GM23248 (cell line): Measurements from ENCODE around the gene TMEM201. TPM values are rescaled to one million over a fixed set of nuclear protein-coding genes. Genes with fewer than 3 reads are reported as not detected.

Experiments
- DNase-seq: peaks from one replicate; pipeline ENCODE4 v3.0.0-alpha.2; 2015
- H2AFZ ChIP-seq: fragments of 200-600 bp; sonication (generic); 2 replicates; pipeline ENCODE4 v1.6.1; 2016; ENCODE audit warnings: antibody characterized with exemption
- H3F3A ChIP-seq: fragments of 200-600 bp; sonication (generic); 2 replicates; pipeline ENCODE4 v1.6.1; 2016; ENCODE audit warnings: mild to moderate bottlenecking, antibody characterized with exemption, mixed run types; ENCODE audit not compliant: insufficient read depth
- H3K27ac ChIP-seq: fragments of 200-600 bp; sonication (generic); 2 replicates; pipeline ENCODE4 v1.5.1; 2016; ENCODE audit warnings: mild to moderate bottlenecking
- H3K27me3 ChIP-seq: fragments of 200-600 bp; sonication (generic); replicated peaks from 2 replicates; pipeline ENCODE4 v1.6.1; 2016; ENCODE audit warnings: mild to moderate bottlenecking; ENCODE audit not compliant: insufficient read depth
- H3K36me3 ChIP-seq: fragments of 200-600 bp; sonication (generic); 2 replicates; pipeline ENCODE4 v1.6.1; 2016; ENCODE audit warnings: low read depth, mild to moderate bottlenecking
- H3K4me1 ChIP-seq: fragments of 200-600 bp; sonication (generic); 2 replicates; pipeline ENCODE4 v1.6.1; 2016; ENCODE audit warnings: mild to moderate bottlenecking; ENCODE audit not compliant: insufficient read depth
- H3K4me2 ChIP-seq: fragments of 200-600 bp; sonication (generic); one replicate; pipeline ENCODE4 v1.6.1; 2016; ENCODE audit warnings: mild to moderate bottlenecking; ENCODE audit not compliant: unreplicated experiment
- H3K4me3 ChIP-seq: fragments of 200-600 bp; sonication (generic); 2 replicates; pipeline ENCODE4 v1.5.1; 2016; ENCODE audit warnings: mild to moderate bottlenecking
- H3K79me2 ChIP-seq: fragments of 200-600 bp; sonication (generic); 2 replicates; pipeline ENCODE4 v1.6.1; 2016; ENCODE audit warnings: mild to moderate bottlenecking; ENCODE audit not compliant: insufficient read depth
- H3K9ac ChIP-seq: fragments of 200-600 bp; sonication (generic); 2 replicates; pipeline ENCODE4 v1.6.1; 2016; ENCODE audit warnings: mild to moderate bottlenecking
- H3K9me2 ChIP-seq: fragments of 200-600 bp; sonication (generic); 2 replicates; pipeline ENCODE4 v1.6.1; 2016; ENCODE audit warnings: mixed run types, mild to moderate bottlenecking, moderate library complexity; ENCODE audit not compliant: insufficient read depth
- H3K9me3 ChIP-seq: fragments of 200-600 bp; sonication (generic); one replicate; pipeline ENCODE4 v1.6.1; 2017; ENCODE audit warnings: low read depth
- H4K20me1 ChIP-seq: fragments of 200-600 bp; sonication (generic); 2 replicates; pipeline ENCODE4 v1.6.0; 2016; ENCODE audit not compliant: insufficient read depth
- EZH2 ChIP-seq: fragments of 200-600 bp; sonication (generic); IDR thresholded peaks from 2 replicates; pipeline ENCODE4 v1.6.1; 2018; ENCODE audit warnings: antibody characterized with exemption, mild to moderate bottlenecking; ENCODE audit not compliant: insufficient read depth, poor library complexity, severe bottlenecking
- EZH2phosphoT487 ChIP-seq: fragments of 200-600 bp; sonication (generic); IDR thresholded peaks from 2 replicates; pipeline ENCODE4 v1.6.1; 2018; ENCODE audit warnings: antibody characterized with exemption, moderate library complexity, mild to moderate bottlenecking, low read depth; ENCODE audit not compliant: insufficient read depth
- WGBS, 2 experiments: methylation state at CpG; one replicate each; pipeline ENCODE4 v1.1.6; 2015 to 2017; ENCODE audit warnings: low lambda C conversion rate in 2 of 2, low coverage in 1 of 2; ENCODE audit errors: missing lambda C conversion rate in 2 of 2; 5-methylcytosine and 5-hydroxymethylcytosine counted together
- in situ Hi-C: fragments of 300-500 bp; cut with MboI; formaldehyde crosslinking; loops from 2 replicates; pipeline ENCODE4 v1.15.0; 2020
- polyA plus RNA-seq: library from polyadenylated mRNA; unstranded; fragments of >200 nt; fragmentation: Nextera tagmentation; extraction: Ambion mirVana; gene quantifications from 2 replicates; pipeline ENCODE4 v1.2.1, GENCODE V29; 2016
- total RNA-seq: library from RNA; depleted of rRNA; stranded (reverse); fragments of >200 nt; shearing (Covaris generic); gene quantifications from 2 replicates; pipeline ENCODE4 v1.2.3, GENCODE V29; 2014

Gene TMEM201
- total and polyA plus RNA-seq, 2 experiments from 2014 or later: 5.7 to 6.7 TPM

DNA sequence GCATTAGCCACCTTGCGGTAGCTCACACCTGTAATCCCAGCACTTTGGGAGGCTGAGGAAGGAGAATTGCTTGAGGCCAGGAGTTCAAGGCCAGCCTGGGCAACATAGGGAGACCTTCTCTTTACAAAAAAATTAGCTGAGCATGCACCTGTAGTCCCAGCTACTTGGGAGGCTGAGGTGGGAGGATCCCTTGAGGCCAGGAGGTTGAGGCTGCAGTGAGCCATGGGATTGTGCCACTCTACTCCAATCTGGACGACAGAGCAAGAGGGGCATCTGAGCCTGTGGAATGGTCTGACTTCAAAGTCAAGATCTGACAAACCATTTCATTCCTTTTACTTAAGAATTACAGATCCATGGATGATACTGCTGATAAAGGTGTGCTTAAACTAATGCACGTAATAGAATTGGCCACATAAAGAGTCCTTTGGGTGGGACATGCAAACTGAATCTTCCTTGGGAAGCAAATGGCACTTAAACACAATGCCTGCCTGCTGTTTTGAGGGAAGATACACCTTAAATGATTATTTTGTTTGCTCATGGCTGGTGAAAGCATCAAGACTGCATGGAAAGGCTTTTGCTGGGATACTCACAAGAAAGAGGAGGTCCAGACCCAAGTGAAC lies 2.5 kb upstream of the TMEM201 start:
- Histone ChIP-seq H3K9ac (no peak overlapping the region), H3F3A (no peaks in the 10 kb centered on the region), H3K4me1 (no peaks in the 10 kb centered on the region), H3K9me3 (no peaks in the 10 kb centered on the region), H3K27me3 (no peaks in the 10 kb centered on the region), H3K4me3 (no peak overlapping the region), H3K36me3 (0 out of 2 replicates have a peak, but pooled peaks cover 1% of the 10 kb centered on the region), H4K20me1 (no peaks in the 10 kb centered on the region), H3K4me2 (no peak overlapping the region), H2AFZ (no peak overlapping the region), H3K79me2 (peaks cover 20% of the 10 kb centered on the region; the same call in 1 of the 2 replicates), H3K27ac (no peak overlapping the region), H3K9me2 (no peaks in the 10 kb centered on the region)
- in situ Hi-C loops: no loop called here
- TF ChIP-seq EZH2: no peak
- TF ChIP-seq EZH2phosphoT487: no peak
- DNase-seq: no peak
- WGBS, 2 experiments: 96% methylated on average over 3 of the region's 3 CpGs

DNA sequence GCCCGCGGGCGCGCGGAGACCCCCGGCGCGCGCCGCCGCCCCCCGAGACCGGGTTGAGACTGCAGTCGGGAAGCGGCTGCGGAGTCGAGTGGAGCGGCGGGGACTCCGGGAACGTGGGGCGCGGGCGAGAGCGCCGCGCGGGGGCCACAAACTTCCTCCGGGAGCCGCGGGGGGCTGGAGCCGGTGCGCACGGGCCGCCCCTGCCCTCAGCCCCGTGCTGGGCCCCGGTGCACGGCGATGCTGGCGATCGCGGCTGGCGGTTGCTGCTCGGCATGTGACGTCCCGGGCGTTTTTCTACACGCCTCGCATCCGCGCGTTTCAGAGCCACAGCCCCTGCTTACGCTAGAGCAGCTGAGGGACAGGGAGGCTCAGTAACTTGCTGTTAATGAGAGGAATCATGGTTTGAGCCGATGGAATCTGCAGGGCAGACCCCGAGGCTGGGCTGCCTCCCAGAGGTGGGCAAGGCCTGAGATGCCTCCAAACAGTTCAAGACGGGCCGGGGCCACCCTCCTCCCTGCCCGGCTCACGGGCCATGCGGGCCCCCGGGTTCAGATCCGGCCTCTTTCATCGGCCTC lies 520 bp downstream of the TMEM201 start:
- Histone ChIP-seq H4K20me1 (no peaks in the 10 kb centered on the region), H3K36me3 (no peaks in the 10 kb centered on the region), H3K4me3 (peak overlapping the region; percentile 76), H3K27me3 (no peaks in the 10 kb centered on the region), H3K79me2 (peaks cover 30% of the 10 kb centered on the region), H3F3A (no peaks in the 10 kb centered on the region), H3K4me2 (peak overlapping the region; percentile 87), H3K9me2 (no peaks in the 10 kb centered on the region), H3K9ac (peak overlapping the region; percentile 67), H3K9me3 (no peaks in the 10 kb centered on the region), H3K4me1 (no peaks in the 10 kb centered on the region), H2AFZ (peak overlapping the region; percentile 81), H3K27ac (no peak overlapping the region; the same call in 1 of the 2 replicates)
- 2 to 3% methylated on average over 50 to 58 of the region's 63 CpGs for WGBS, 2 experiments
- peak; percentile 67 for DNase-seq
- TF ChIP-seq EZH2phosphoT487 (no peak), EZH2 (no peak)
- in situ Hi-C loops: no loop called here

DNA sequence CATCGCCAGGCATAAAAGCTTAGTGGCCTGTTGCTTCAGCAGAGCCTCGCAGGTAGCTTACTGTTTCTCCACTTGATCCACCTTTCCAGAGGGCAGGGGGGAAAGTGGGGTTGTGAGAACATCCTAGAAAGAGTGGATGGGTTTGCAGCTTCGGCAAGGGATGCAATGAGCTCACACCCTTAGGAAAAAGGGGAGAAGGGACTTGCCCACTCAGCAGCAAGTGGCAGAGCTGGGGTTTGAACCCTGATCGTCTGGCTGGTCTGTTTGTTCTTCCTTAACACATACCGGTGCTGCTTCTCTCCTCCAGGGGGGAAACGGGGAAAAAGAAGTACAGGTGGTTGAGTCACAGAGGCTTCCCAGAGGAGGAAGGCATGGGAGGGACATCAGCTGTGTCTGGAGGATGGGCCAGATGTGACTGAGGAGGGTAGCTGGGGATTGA lies 1.0 kb downstream of the TMEM201 start:
- Histone ChIP-seq H3K36me3 (no peaks in the 10 kb centered on the region), H3K9me2 (no peaks in the 10 kb centered on the region), H3K9ac (peak overlapping the region; percentile 67), H3K27ac (no peak overlapping the region), H3K9me3 (no peaks in the 10 kb centered on the region), H2AFZ (peak overlapping the region; percentile 81), H3K4me3 (peak overlapping the region; percentile 76), H3K27me3 (no peaks in the 10 kb centered on the region), H3F3A (no peaks in the 10 kb centered on the region), H4K20me1 (no peaks in the 10 kb centered on the region), H3K4me2 (peak overlapping the region; percentile 87), H3K4me1 (no peaks in the 10 kb centered on the region), H3K79me2 (peaks cover 30% of the 10 kb centered on the region)
- DNase-seq: peak; percentile 38
- in situ Hi-C loops: no loop called here
- TF ChIP-seq EZH2phosphoT487 (no peak), EZH2 (no peak)
- WGBS, 2 experiments: 24 to 29% methylated on average over 6 of the region's 6 CpGs

DNA sequence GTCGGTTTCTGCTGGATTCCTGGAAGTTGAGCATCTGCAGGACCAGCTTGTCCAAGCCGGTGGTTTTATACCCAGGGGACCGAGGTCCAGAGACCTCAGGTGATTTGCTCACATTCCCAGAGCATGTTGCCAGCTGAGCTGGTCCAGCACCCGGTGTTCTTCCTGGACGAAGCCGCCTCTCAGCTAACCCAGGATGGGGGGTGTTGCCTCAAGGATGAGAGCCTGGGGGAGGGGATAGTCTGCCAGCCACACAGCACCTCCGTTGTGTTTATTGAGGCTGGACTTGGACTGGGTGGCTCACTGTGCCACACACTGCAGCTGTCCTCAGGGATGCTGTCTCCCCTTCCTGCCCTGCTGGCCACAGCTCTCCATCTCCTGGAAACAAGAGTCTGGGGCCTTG lies 1.5 kb downstream of the TMEM201 start:
- Histone ChIP-seq H2AFZ (no peak overlapping the region), H3K36me3 (no peaks in the 10 kb centered on the region), H3K27ac (no peak overlapping the region), H3K79me2 (peaks cover 30% of the 10 kb centered on the region), H3K9me2 (no peaks in the 10 kb centered on the region), H3K4me1 (no peaks in the 10 kb centered on the region), H3F3A (no peaks in the 10 kb centered on the region), H3K4me2 (peak overlapping the region; percentile 87), H3K9me3 (no peaks in the 10 kb centered on the region), H3K4me3 (peak overlapping the region; percentile 76), H3K27me3 (no peaks in the 10 kb centered on the region), H3K9ac (no peak overlapping the region; the same call in 1 of the 2 replicates), H4K20me1 (no peaks in the 10 kb centered on the region)
- in situ Hi-C loops: no loop called here
- DNase-seq: no peak
- no peak for TF ChIP-seq EZH2phosphoT487
- WGBS, 2 experiments: 96 to 97% methylated on average over 7 of the region's 7 CpGs
